Measurements from ENCODE around the gene PIGC.

- no peak for TF ChIP-seq CTCF (IDR thresholded peaks at IDR 0.05)
- no peak for TF ChIP-seq POLR2A (IDR thresholded peaks at IDR 0.05)
Measured at GRCh38 chr1:172447641-172448040, 3.8 kb upstream of the PIGC start.

Measured in thyroid gland (tissue), 4 donors.